ENCODE results near the gene CPNE2. TPM values are rescaled to one million over a fixed set of nuclear protein-coding genes. Genes with fewer than 3 reads are reported as not detected.
A peak's percentile ranks its signal among the peaks of the same experiment; 100 is the strongest.
"Not testable (repeated sequence)": the region's sequence is repeated elsewhere in the genome, so short reads cannot be mapped to it uniquely, and the experiment has no call there.

CPNE2 gene
- total RNA-seq, 1 donor from 2014 or later = 44.7 TPM

- peak; percentile 77 for DNase-seq (ENCODE audit: low spot score)
- ATAC-seq = peak; percentile 23
- intact Hi-C loops (cut with DNase I) = no loop called here
Measured at GRCh38 chr16:57092786-57093411, 516 bp downstream of the CPNE2 start.

GRCh38 chr16:57093666-57094564 is 1.5 kb downstream of the CPNE2 start:
- intact Hi-C loops (cut with DNase I) = no loop called here
- ATAC-seq = no peak
- no peak for DNase-seq (ENCODE audit: low spot score)

DNA sequence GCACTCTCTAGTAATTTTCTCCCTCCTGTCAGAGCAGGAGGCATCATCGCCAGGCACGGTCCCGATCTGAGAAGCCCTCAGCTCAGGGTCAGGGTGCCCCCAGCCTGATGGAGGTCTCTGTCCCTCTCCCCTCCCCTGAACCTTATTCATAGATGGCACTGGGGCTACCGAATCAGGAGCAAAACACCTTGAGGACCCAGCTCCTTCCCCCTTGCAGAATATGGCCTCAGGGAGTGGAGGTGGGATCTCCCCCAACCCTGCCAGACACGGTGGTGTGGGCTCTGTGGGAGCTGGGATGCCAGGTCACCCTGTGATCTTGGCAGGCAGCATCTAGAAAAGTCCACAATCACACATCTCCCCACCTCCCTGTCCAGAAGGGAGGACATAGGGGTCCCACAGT is 2.5 kb downstream of the CPNE2 start:
- no peak for ATAC-seq
- intact Hi-C loops (cut with DNase I) = no loop called here
- DNase-seq (ENCODE audit: low spot score) = no peak

- DNase-seq (ENCODE audit: low spot score) (no peak), ATAC-seq (no peak)
- intact Hi-C loops (cut with DNase I) = no loop called here
Measured at GRCh38 chr16:57096192-57096591, 3.8 kb downstream of the CPNE2 start.

GRCh38 chr16:57096793-57097192 is 4.4 kb downstream of the CPNE2 start:
- ATAC-seq = no peak
- intact Hi-C loops (cut with DNase I) = no loop called here

GRCh38 chr16:57098188-57098841 is 5.9 kb downstream of the CPNE2 start:
- intact Hi-C loops (cut with DNase I) = no loop called here
- ATAC-seq (no peak), DNase-seq (ENCODE audit: low spot score) (no peak)

More at GRCh38 chr16:57096793-57097192, 4.4 kb downstream of the CPNE2 start:
- DNase-seq (ENCODE audit: low spot score) = no peak

- ATAC-seq; DNase-seq (ENCODE audit: low spot score); intact Hi-C loops (cut with DNase I): not testable (repeated sequence)
Measured at GRCh38 chr16:57099965-57100364, 7.6 kb downstream of the CPNE2 start.

- intact Hi-C loops (cut with DNase I) = no loop called here
- ATAC-seq = no peak
- no peak for DNase-seq (ENCODE audit: low spot score)
Measured at GRCh38 chr16:57100445-57100844, 8.1 kb downstream of the CPNE2 start.

- intact Hi-C loops (cut with DNase I) = no loop called here
Measured at GRCh38 chr16:57102888-57103851, 10.8 kb downstream of the CPNE2 start.

GRCh38 chr16:57104706-57105105 is 12.3 kb downstream of the CPNE2 start:
- no peak for DNase-seq (ENCODE audit: low spot score)
- intact Hi-C loops (cut with DNase I) = no loop called here
- no peak for ATAC-seq

More at GRCh38 chr16:57102888-57103851, 10.8 kb downstream of the CPNE2 start:
- ATAC-seq (no peak), DNase-seq (ENCODE audit: low spot score) (no peak)

- DNase-seq (ENCODE audit: low spot score) (no peak), ATAC-seq (no peak)
- intact Hi-C loops (cut with DNase I) = no loop called here
Measured at GRCh38 chr16:57105184-57105583, 12.8 kb downstream of the CPNE2 start.

- intact Hi-C loops (cut with DNase I) = no loop called here
- ATAC-seq = no peak
Measured at GRCh38 chr16:57106767-57107166, 14.4 kb downstream of the CPNE2 start.

GRCh38 chr16:57107321-57107922 is 15.0 kb downstream of the CPNE2 start:
- DNase-seq (ENCODE audit: low spot score) (no peak), ATAC-seq (no peak)
- intact Hi-C loops (cut with DNase I) = no loop called here

More at GRCh38 chr16:57106767-57107166, 14.4 kb downstream of the CPNE2 start:
- DNase-seq (ENCODE audit: low spot score) = no peak

- DNase-seq (ENCODE audit: low spot score) (no peak), ATAC-seq (no peak)
- intact Hi-C loops (cut with DNase I) = no loop called here
Measured at GRCh38 chr16:57108432-57108831, 16.0 kb downstream of the CPNE2 start.

GRCh38 chr16:57109259-57110105 is 17.1 kb downstream of the CPNE2 start:
- DNase-seq (ENCODE audit: low spot score); ATAC-seq; intact Hi-C loops (cut with DNase I): not testable (repeated sequence)

GRCh38 chr16:57110937-57111336 is 18.6 kb downstream of the CPNE2 start:
- DNase-seq (ENCODE audit: low spot score) = no peak
- no peak for ATAC-seq
- intact Hi-C loops (cut with DNase I) = no loop called here

DNA sequence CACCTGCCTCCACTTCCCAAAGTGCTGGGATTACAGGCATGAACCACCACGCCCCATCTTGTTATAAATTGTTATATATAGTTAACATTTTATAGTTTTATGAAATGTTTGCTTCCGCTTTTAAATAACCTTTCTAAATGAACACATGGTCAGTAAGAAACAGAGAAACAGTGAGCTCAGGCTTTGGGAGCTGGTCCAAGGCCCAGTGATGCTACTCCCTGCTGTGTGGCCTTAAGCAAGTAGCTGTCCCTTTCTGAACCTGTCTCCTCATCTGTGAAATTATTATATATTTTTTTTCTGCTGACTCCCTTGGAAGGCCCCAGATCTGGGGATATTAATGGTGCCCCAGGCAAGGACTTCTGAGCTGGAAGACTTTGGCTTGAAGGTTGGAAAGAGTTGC is 19.0 kb downstream of the CPNE2 start:
- intact Hi-C loops (cut with DNase I) = no loop called here
- DNase-seq (ENCODE audit: low spot score) = no peak

More for the DNA sequence above, 19.0 kb downstream of the CPNE2 start:
- ATAC-seq = no peak

Measured in sciatic nerve (tissue), 2 donors.